ENCODE results near the gene VAMP1.
"Not testable (repeated sequence)": the region's sequence is repeated elsewhere in the genome, so short reads cannot be mapped to it uniquely, and the experiment has no call there.

The VAMP1 gene, protein sequence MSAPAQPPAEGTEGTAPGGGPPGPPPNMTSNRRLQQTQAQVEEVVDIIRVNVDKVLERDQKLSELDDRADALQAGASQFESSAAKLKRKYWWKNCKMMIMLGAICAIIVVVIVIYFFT

DNA sequence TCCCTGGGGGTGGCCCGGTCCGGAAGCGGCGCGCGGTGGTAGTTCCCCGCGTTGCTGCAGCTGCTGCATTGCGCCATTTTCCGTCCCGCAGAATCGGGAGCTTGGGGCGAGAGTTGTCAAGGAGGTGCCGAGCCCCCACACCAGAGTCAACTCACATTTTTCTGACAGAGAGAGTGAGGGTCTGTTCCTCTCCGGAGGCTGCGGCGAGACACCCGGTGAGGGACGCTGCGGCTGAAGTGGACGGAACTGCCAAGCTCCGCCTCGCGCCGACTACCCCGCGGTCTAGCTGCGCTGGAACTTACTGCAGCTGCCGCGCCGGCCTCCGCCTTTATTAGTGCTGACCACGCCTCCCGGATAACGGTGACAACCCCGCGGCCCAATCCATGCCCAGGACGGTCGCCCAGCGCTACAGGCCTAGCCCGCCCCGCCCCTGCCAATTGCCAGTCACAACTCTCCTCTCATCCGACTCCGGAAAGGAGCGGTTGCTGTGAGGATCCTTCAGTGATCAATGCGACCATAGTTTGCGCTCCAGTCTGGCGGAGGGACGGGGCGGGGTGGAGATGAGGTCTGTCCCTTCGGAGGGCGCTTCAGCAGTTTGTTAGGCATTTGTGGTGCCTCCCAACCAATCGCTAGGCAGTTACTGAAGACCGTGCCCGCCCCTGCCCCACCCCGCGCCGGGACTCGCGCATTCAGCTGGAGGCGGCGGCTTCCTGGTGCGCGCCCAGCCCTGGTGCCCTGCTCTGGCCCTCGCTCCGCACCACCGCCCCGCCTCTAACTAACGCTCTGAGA lies at the start of gene VAMP1:
VAMP1 (minus strand) TSS at position 303 of the 789 bp plus-strand sequence; CDS start at position 157, 146 bp downstream.
- peak; percentile 95 to 96 for DNase-seq (ENCODE audit: low read depth in 2 of 2, low spot score in 1 of 2)

DNA sequence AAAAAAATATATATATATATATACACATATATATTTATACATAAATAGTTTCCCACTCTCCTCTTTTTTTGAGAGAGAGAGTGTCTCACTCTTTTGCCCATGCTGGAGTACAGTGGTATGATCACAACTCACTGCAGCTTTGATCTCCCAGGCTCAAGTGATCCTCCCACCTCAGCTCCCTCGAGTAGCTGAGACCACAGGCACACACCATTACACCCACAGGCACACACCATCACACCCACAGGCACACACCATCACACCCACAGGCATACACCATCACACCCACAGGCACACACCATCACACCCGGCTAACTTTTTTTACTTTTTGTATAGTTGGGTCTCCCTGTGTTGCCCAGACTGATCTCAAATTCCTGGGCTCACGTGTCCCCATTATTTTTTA lies 49.7 kb upstream of the VAMP1 start:
- DNase-seq (ENCODE audit: low read depth in 2 of 2, low spot score in 1 of 2) = no peak

- DNase-seq (ENCODE audit: low read depth in 2 of 2, low spot score in 1 of 2) = no peak
Observed at GRCh38 chr12:6508087-6508486, 37.6 kb upstream of the VAMP1 start.

DNA sequence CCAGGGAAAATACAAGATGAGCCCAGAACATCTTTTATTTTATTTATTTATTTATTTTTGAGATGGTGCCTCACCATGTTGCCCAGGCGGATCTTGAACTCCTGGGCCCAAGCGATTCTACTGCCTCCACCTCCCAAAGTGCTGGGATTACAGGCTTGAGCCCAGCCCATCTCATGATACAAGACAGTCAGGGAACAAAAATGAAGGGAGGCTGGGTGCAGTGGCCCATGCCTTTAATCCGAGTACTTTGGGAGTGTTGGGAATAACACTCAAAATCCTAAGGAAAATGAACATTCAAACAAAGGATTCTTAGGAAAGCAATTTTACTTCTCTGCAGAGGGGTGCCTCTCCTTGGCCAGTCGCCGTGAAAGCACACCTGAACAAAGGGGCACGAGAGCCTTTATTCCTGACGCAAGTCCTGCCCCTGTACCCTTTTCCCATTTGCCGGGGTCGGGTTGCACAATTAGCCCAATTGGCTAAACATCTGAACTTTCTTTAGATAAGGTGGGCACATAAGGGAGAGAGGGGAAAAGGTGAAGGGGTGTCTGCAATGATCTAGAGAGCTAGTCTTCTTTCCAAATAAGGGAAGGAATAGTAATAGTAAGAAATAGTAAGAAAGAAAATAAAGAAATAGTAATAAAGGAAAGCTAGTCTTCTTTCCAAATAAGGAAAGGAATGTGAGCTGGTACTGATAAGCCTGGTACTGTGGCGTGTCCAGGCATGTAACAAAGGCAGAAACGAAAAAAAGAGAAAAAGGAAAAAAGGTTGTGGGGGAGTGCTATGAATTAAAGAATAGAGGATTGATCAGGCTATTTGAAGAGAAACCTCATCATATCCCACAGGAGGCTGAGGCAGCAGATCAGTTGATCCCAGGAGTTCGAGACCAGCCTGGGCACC lies 36.9 kb upstream of the VAMP1 start:
- DNase-seq (ENCODE audit: low read depth in 2 of 2, low spot score in 1 of 2) = no peak

DNA sequence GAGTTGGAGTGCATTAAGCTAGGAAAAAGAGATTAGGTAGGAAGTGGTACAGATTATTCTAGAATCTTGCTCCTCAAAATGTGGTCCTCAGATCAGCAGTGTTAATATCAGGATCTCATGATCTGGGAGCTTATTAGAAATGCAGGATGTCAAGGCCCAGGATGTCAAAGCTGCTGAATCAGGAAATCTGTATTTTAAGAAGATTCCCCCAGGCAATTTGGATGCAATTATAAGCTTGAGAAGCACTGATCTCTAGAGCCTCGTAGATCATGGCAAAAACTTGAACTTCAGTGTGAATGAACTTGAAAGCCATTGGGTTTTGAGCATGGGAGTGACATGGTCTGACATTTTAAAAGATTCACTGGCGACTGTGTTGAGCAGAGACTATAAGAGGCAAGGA lies 30.0 kb upstream of the VAMP1 start:
- DNase-seq (ENCODE audit: low read depth in 2 of 2, low spot score in 1 of 2) = no peak

DNA sequence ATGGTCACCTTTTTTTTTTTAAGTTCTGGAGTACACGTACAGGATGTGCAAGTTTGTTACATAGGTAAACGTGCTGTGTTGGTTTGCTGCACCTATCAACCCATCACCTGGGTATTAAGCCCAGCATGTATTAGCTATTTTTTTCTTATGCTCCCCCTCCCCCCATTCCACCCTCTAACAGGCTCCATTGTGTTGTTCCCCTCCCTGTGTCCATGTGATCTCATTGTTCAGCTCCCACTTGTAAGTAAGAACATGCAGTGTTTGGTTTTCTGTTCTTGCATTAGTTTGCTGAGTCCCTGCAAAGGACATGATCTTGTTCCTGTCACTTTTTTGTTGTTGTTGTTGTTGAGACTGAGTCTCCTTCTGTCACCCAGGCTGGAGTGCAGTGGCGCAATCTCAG lies 26.8 kb upstream of the VAMP1 start:
- DNase-seq (ENCODE audit: low read depth in 2 of 2, low spot score in 1 of 2) = not testable (repeated sequence)

- DNase-seq (ENCODE audit: low read depth in 2 of 2, low spot score in 1 of 2) = no peak
Observed at GRCh38 chr12:6494968-6495367, 24.5 kb upstream of the VAMP1 start.

DNA sequence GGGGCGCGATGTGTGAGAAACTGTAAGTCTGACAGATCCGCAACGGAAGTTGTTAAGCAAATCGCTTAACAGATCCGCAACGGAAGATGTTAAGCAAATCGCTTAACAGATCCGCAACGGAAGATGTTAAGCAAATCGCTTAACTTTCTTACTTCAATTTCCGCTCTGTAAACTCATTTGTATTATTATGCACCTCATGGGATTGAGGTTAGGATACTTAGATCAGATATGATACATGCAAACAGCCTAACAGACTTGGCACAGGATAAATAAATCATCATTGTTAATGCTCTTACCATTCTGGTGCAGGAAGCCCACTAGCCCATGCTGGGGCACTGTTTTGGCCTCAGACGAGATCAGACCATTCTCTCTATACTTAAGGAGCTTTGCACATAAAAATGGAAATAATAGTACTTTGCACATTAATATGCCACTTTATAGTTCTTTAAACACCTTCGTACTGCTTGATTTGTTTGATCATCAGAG lies 23.8 kb upstream of the VAMP1 start:
- no peak for DNase-seq (ENCODE audit: low read depth in 2 of 2, low spot score in 1 of 2)

GRCh38 chr12:6493497-6494257 lies 23.2 kb upstream of the VAMP1 start, which contains the start of gene NCAPD2:
NCAPD2 (plus strand) TSS chr12:6494102; CDS start chr12:6495099, 997 bp downstream.
- DNase-seq (ENCODE audit: low read depth in 2 of 2, low spot score in 1 of 2) = peak; percentile 80 to 86

GRCh38 chr12:6492838-6493496 lies 22.5 kb upstream of the VAMP1 start, which contains the start of gene MRPL51:
MRPL51 (minus strand) TSS chr12:6493262; CDS start chr12:6493136, 126 bp downstream.
- DNase-seq (ENCODE audit: low read depth in 2 of 2, low spot score in 1 of 2) = peak; percentile 95 to 96

- not testable (repeated sequence) for DNase-seq (ENCODE audit: low read depth in 2 of 2, low spot score in 1 of 2)
Observed at GRCh38 chr12:6490673-6491072, 20.2 kb upstream of the VAMP1 start.

- no peak for DNase-seq (ENCODE audit: low read depth in 2 of 2, low spot score in 1 of 2)
Observed at GRCh38 chr12:6489449-6489848, 19.0 kb upstream of the VAMP1 start.

- no peak for DNase-seq (ENCODE audit: low read depth in 2 of 2, low spot score in 1 of 2)
Observed at GRCh38 chr12:6488240-6488639, 17.8 kb upstream of the VAMP1 start.

DNA sequence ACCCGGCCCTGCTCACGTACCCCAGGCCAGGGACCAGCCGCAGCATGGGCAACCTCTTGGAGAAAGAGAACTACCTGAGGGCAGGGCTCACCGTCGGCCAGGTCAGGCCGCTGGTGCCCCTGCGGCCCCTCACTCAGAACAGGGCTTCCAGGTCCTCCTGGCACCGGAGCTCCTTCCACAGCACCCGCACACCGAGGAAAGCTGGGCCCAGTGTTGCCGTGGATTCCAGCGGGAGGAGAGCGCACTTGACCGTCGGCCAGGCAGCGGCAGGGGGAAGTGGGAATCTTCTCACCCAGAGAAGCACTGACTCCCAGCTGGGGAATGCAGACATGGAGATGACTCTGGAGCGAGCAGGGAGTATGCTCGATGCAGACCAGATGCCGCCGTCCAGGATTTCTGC lies 7.9 kb upstream of the VAMP1 start:
- no peak for DNase-seq (ENCODE audit: low read depth in 2 of 2, low spot score in 1 of 2)

DNA sequence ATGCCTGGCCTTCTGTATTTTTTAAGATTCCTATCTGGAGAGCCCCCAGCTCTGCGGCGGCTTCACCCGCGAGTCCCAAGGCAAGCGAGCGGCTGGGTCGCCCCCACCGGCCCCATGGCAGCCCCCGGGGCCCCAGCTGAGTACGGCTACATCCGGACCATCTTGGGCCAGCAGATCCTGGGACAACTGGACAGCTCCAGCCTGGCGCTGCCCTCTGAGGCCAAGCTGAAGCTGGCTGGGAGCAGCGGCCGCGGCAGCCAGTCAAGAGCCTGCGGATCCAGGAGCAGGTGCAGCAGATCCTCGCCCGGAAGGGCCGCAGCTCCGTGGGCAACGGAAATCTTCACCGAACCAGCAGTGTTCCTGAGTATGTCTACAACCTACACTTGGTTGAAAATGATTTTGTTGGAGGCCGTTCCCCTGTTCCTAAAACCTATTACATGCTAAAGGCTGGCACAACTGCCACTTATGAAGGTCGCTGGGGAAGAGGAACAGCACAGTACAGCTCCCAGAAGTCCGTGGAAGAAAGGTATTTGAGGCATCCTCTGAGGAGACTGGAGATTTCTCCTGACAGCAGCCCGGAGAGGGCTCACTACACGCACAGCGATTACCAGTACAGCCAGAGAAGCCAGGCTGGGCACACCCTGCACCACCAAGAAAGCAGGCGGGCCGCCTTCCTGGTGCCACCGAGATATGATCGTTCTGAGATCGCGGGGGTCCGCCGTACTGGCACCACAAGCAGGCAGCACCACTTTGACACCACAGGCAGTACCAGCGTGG lies 7.3 kb upstream of the VAMP1 start:
- not testable (repeated sequence) for DNase-seq (ENCODE audit: low read depth in 2 of 2, low spot score in 1 of 2)

- no peak for DNase-seq (ENCODE audit: low read depth in 2 of 2, low spot score in 1 of 2)
Observed at GRCh38 chr12:6476489-6476888, 6.0 kb upstream of the VAMP1 start.

GRCh38 chr12:6475233-6475975 lies 4.9 kb upstream of the VAMP1 start:
- DNase-seq (ENCODE audit: low read depth in 2 of 2, low spot score in 1 of 2) = not testable (repeated sequence)

GRCh38 chr12:6472491-6472890 lies 2.0 kb upstream of the VAMP1 start:
- DNase-seq (ENCODE audit: low read depth in 2 of 2, low spot score in 1 of 2) = no peak

- no peak for DNase-seq (ENCODE audit: low read depth in 2 of 2, low spot score in 1 of 2)
Observed at GRCh38 chr12:6471989-6472360, 1.5 kb upstream of the VAMP1 start.

All from stimulated activated CD8-positive, alpha-beta memory T cell treated with anti-CD3 and anti-CD28 coated beads, Interleukin-4, amount 100 ng/mL, for 1 hour (primary cell).